ENCODE results near the gene BTBD7. TPM values are rescaled to one million over a fixed set of nuclear protein-coding genes. Genes with fewer than 3 reads are reported as not detected.
"Not testable (repeated sequence)": the region's sequence is repeated elsewhere in the genome, so short reads cannot be mapped to it uniquely, and the experiment has no call there.

The BTBD7 gene
- total and polyA plus RNA-seq, 2 donors (not counting 3 experiments of a cell fraction or from before 2014, with no cell fraction given), result 20.9 to 50.2 TPM

- intact Hi-C loops (cut with micrococcal nuclease); H3K4me1 ChIP-seq (ENCODE audit: control insufficient read depth, extremely low read depth, insufficient read depth, low read length); CTCF ChIA-PET: not testable (repeated sequence)
These were observed 22.0 kb upstream of the BTBD7 start for GRCh38 chr14:93354873-93355272.

GRCh38 chr14:93348292-93348691 is 15.5 kb upstream of the BTBD7 start:
- Histone ChIP-seq H3K9ac (replicated peaks; ENCODE audit: extremely low read depth, insufficient read depth, low read length) (no peak overlapping the region), H3K79me2 (ENCODE audit: control insufficient read depth, insufficient read depth, low read length) (no peaks in the 10 kb centered on the region), H3K36me3 (ENCODE audit: control insufficient read depth in 2 of 2, extremely low read depth in 1 of 2, insufficient read depth in 2 of 2, low read length in 2 of 2) (no peaks in the 10 kb centered on the region), H3K9me3 (replicated peaks; ENCODE audit: control insufficient read depth, insufficient read depth, low read length) (no peaks in the 10 kb centered on the region), H3K27me3 (ENCODE audit: control insufficient read depth in 2 of 2, insufficient read depth in 2 of 2, low read length in 2 of 2) (no peaks in the 10 kb centered on the region), H2AFZ (ENCODE audit: low read depth, low read length) (no peak overlapping the region), H3K9me1 (replicated peaks; ENCODE audit: control insufficient read depth, extremely low read depth, insufficient read depth, low read length) (no peaks in the 10 kb centered on the region), H3K4me2 (ENCODE audit: insufficient read depth, low read length) (no peak overlapping the region), H4K20me1 (replicated peaks; ENCODE audit: control insufficient read depth, extremely low read depth, insufficient read depth, low read length) (no peaks in the 10 kb centered on the region), H3K27ac (ENCODE audit: insufficient read depth, low read depth, low read length) (no peak overlapping the region), H3K4me1 (ENCODE audit: control insufficient read depth, extremely low read depth, insufficient read depth, low read length) (no peaks in the 10 kb centered on the region), H3K4me3 (replicated peaks in 1 of 3; ENCODE audit: insufficient read depth in 1 of 3, low read depth in 1 of 3, low read length in 3 of 3) (no peak overlapping the region)
- DNase-seq (ENCODE audit: low read depth, low spot score) (no peak), FAIRE-seq (no peak)
- ChIA-PET CTCF (interaction anchor here (0.8 kb wide), 1 partner anchor 235 kb away, joined by 3 read pairs; no protein-coding TSS in a partner anchor), POLR2A (no interaction called here)
- dilution Hi-C loops (cut with MboI; ENCODE audit: extremely low pct_ligation_motif_present, low sequenced_read_pairs), result no loop called here
- BruUV-seq (replicated peaks), result no TSS peak
- no peak for TF ChIP-seq POLR2AphosphoS5 (IDR thresholded peaks at IDR 0.05; ENCODE audit: insufficient read depth, low read depth, low read length)
- TF ChIP-seq JUN (IDR thresholded peaks at IDR 0.05; ENCODE audit: borderline replicate concordance, insufficient read depth, insufficient read length, low read depth), result no peak
- TF ChIP-seq GATA2 (IDR thresholded peaks at IDR 0.05; ENCODE audit: insufficient read depth, insufficient read length, low read depth, low read length), result no peak
- no peak for TF ChIP-seq POLR2A (IDR thresholded peaks at IDR 0.05; ENCODE audit: low read depth, low read length)
- no peak for TF ChIP-seq MYC (IDR thresholded peaks at IDR 0.05; ENCODE audit: low read depth, low read length)
- no peak for TF ChIP-seq CTCF (IDR thresholded peaks at IDR 0.05; ENCODE audit: extremely low read depth in 1 of 2, insufficient read depth in 1 of 2, low read depth in 1 of 2, low read length in 2 of 2)
- TF ChIP-seq MAX (IDR thresholded peaks at IDR 0.05; ENCODE audit: insufficient read depth, insufficient read length), result no peak
- TF ChIP-seq EZH2 (IDR thresholded peaks at IDR 0.05; ENCODE audit: borderline replicate concordance, low read depth, low read length, severe bottlenecking), result no peak
- TF ChIP-seq FOS (IDR thresholded peaks at IDR 0.05; ENCODE audit: borderline replicate concordance, insufficient read depth, low read length), result no peak
- intact Hi-C loops (cut with micrococcal nuclease), result no loop called here

More at GRCh38 chr14:93354873-93355272, 22.0 kb upstream of the BTBD7 start:
- FAIRE-seq; DNase-seq (ENCODE audit: low read depth, low spot score); H3K36me3 ChIP-seq (ENCODE audit: control insufficient read depth in 2 of 2, extremely low read depth in 1 of 2, insufficient read depth in 2 of 2, low read length in 2 of 2); H2AFZ ChIP-seq (ENCODE audit: low read depth, low read length); H3K27ac ChIP-seq (ENCODE audit: insufficient read depth, low read depth, low read length); H3K79me2 ChIP-seq (ENCODE audit: control insufficient read depth, insufficient read depth, low read length); H3K9me1 ChIP-seq (replicated peaks; ENCODE audit: control insufficient read depth, extremely low read depth, insufficient read depth, low read length); BruUV-seq (replicated peaks); dilution Hi-C loops (cut with MboI; ENCODE audit: extremely low pct_ligation_motif_present, low sequenced_read_pairs); H3K9me3 ChIP-seq (replicated peaks; ENCODE audit: control insufficient read depth, insufficient read depth, low read length); H3K9ac ChIP-seq (replicated peaks; ENCODE audit: extremely low read depth, insufficient read depth, low read length); H3K4me2 ChIP-seq (ENCODE audit: insufficient read depth, low read length); H3K27me3 ChIP-seq (ENCODE audit: control insufficient read depth in 2 of 2, insufficient read depth in 2 of 2, low read length in 2 of 2); POLR2A ChIA-PET; H4K20me1 ChIP-seq (replicated peaks; ENCODE audit: control insufficient read depth, extremely low read depth, insufficient read depth, low read length); H3K4me3 ChIP-seq (replicated peaks in 1 of 3; ENCODE audit: insufficient read depth in 1 of 3, low read depth in 1 of 3, low read length in 3 of 3): not testable (repeated sequence)

Data from endothelial cell of umbilical vein (primary cell).